HCT116 (cell line): ENCODE results near the gene PRR5L. TPM values are rescaled to one million over a fixed set of nuclear protein-coding genes. Genes with fewer than 3 reads are reported as not detected.
"Not testable (repeated sequence)": the region's sequence is repeated elsewhere in the genome, so short reads cannot be mapped to it uniquely, and the experiment has no call there.

ENCODE experiments used
- ATAC-seq: fragments of 200-7000 bp; cut with Tn5 transposase; 2 replicates; pipeline ENCODE4 v1.9.1; 2020; ENCODE audit warnings: mild to moderate bottlenecking, moderate library complexity
- BruUV-seq: library from RNA; stranded (reverse); fragments of 400-500 nt; replicated peaks from 2 replicates; lab custom pipeline; 2021; lab: Mats Ljungman, UMichigan
- CTCF ChIA-PET: fragments of 300-600 bp; sonication (Branson Sonifier 250); formaldehyde crosslinking; loops from one replicate; lab custom pipeline; 2021; ENCODE audit warnings: antibody characterized with exemption; lab: Charles Lee
- POLR2A ChIA-PET: fragments of 300-600, 350-600 bp; sonication (Branson Sonifier 250); formaldehyde crosslinking; loops from one replicate; lab custom pipeline; 2021; ENCODE audit warnings: antibody characterized with exemption; lab: Charles Lee
- RAD21 ChIA-PET, 2 experiments: fragments of 300-600 bp; sonication (Branson Sonifier 250); formaldehyde crosslinking; loops; one replicate each; lab custom pipeline; 2023; ENCODE audit warnings: low total read pairs in 2 of 2; ENCODE audit not compliant: uncharacterized antibody in 2 of 2, unreplicated experiment in 2 of 2, low non-redundant PET in 1 of 2; lab: Charles Lee
- DNase-seq: peaks from one replicate; pipeline ENCODE4 v3.0.0-alpha.2; 2010; ENCODE audit warnings: low read depth, low spot score
- H2AFZ ChIP-seq: fragments of 200-600 bp; shearing (Covaris generic), sonication (generic); 2 replicates; pipeline ENCODE4 v1.6.1; 2017; ENCODE audit warnings: low read depth, mixed run types, mixed read lengths, antibody characterized with exemption, low read length; ENCODE audit not compliant: poor library complexity, severe bottlenecking
- H3K27ac ChIP-seq: 2 replicates; pipeline ENCODE4 v1.5.1; 2012; ENCODE audit warnings: low read depth, low read length
- H3K27me3 ChIP-seq: fragments of 200-600 bp; sonication (generic); 2 replicates; pipeline ENCODE4 v1.6.1; 2016; ENCODE audit warnings: mixed run types, low read length, mixed read lengths; ENCODE audit not compliant: insufficient read depth
- H3K36me3 ChIP-seq, 2 experiments: fragments of 200-500 bp in 1 of 2; fragments of 200-600 bp in 1 of 2; sonication (Bioruptor generic) in 1 of 2; sonication (generic) in 1 of 2; 2 replicates each; pipeline versions ENCODE4 v1.5.1 to v1.6.1; 2014 to 2016; ENCODE audit warnings: low read length in 2 of 2, inconsistent platforms in 1 of 2, mixed read lengths in 1 of 2, mixed run types in 1 of 2; ENCODE audit not compliant: insufficient read depth in 2 of 2, control insufficient read depth in 1 of 2
- H3K4me1 ChIP-seq, 2 experiments: fragments of 200-600 bp in 1 of 2; sonication (generic) in 1 of 2; 2 replicates each; pipeline versions ENCODE4 v1.5.1 to v1.6.1; 2012 to 2017; ENCODE audit warnings: low read length in 2 of 2, inconsistent platforms in 1 of 2, mild to moderate bottlenecking in 1 of 2, mixed read lengths in 1 of 2, mixed run types in 1 of 2, moderate library complexity in 1 of 2; ENCODE audit not compliant: insufficient read depth in 2 of 2, control insufficient read depth in 1 of 2
- H3K4me2 ChIP-seq: fragments of 200-600 bp; sonication (generic); 2 replicates; pipeline ENCODE4 v1.6.1; 2017; ENCODE audit warnings: mixed run types, low read length, mixed read lengths
- H3K4me3 ChIP-seq, 2 experiments: fragments of 200-600 bp in 1 of 2; sonication (generic) in 1 of 2; replicated peaks in 1 of 2; 2 replicates each; pipeline ENCODE4 v1.5.1; 2011 to 2016; ENCODE audit warnings: low read length in 2 of 2, control low read depth in 1 of 2, low read depth in 1 of 2, mild to moderate bottlenecking in 1 of 2, mixed read lengths in 1 of 2, mixed run types in 1 of 2
- H3K79me2 ChIP-seq: fragments of 200-600 bp; sonication (generic); 2 replicates; pipeline ENCODE4 v1.6.1; 2017; ENCODE audit warnings: mild to moderate bottlenecking, mixed run types, low read length, moderate library complexity, mixed read lengths; ENCODE audit not compliant: insufficient read depth
- H3K9ac ChIP-seq: fragments of 200-600 bp; sonication (generic); 2 replicates; pipeline ENCODE4 v1.6.1; 2016; ENCODE audit warnings: low read length, mixed read lengths
- H3K9me2 ChIP-seq: fragments of 200-600 bp; sonication (generic), shearing (Covaris generic); 2 replicates; pipeline ENCODE4 v1.6.1; 2017; ENCODE audit warnings: mixed run types, mild to moderate bottlenecking, moderate library complexity; ENCODE audit not compliant: insufficient read depth
- H3K9me3 ChIP-seq, 2 experiments: fragments of 200-500 bp in 1 of 2; fragments of 200-600 bp in 1 of 2; sonication (Bioruptor generic) in 1 of 2; sonication (generic) in 1 of 2; 2 replicates each; pipeline ENCODE4 v1.6.1; 2014 to 2017; ENCODE audit warnings: low read length in 2 of 2, mixed read lengths in 2 of 2, inconsistent platforms in 1 of 2, low read depth in 1 of 2, mild to moderate bottlenecking in 1 of 2, mixed run types in 1 of 2, moderate library complexity in 1 of 2; ENCODE audit not compliant: control insufficient read depth in 1 of 2, insufficient read depth in 1 of 2
- H4K20me1 ChIP-seq: fragments of 200-600 bp; sonication (generic), shearing (Covaris generic); 2 replicates; pipeline ENCODE4 v1.6.1; 2017; ENCODE audit warnings: mixed run types, mild to moderate bottlenecking, moderate library complexity; ENCODE audit not compliant: insufficient read depth
- CEBPB ChIP-seq: IDR thresholded peaks from 2 replicates; pipeline ENCODE4 v1.6.1; 2012; ENCODE audit warnings: low read depth
- EGR1 ChIP-seq: IDR thresholded peaks from 2 replicates; pipeline ENCODE4 v1.6.1; 2012; ENCODE audit warnings: low read depth
- ELF1 ChIP-seq: IDR thresholded peaks from 2 replicates; pipeline ENCODE4 v1.6.1; 2012; ENCODE audit warnings: low read depth, borderline replicate concordance
- JUND ChIP-seq: IDR thresholded peaks from 2 replicates; pipeline ENCODE4 v1.6.1; 2012
- RAD21 ChIP-seq: IDR thresholded peaks from 2 replicates; pipeline ENCODE4 v1.6.1; 2012; ENCODE audit warnings: low read depth, mild to moderate bottlenecking
- SP1 ChIP-seq: IDR thresholded peaks from 2 replicates; pipeline ENCODE4 v1.6.1; 2012; ENCODE audit warnings: low read depth
- ZFX ChIP-seq: fragments of 450-650 bp; IDR thresholded peaks from 2 replicates; pipeline ENCODE4 v1.6.1; 2017
- ZNF274 ChIP-seq: fragments of 200-500 bp; sonication (Bioruptor generic); IDR thresholded peaks from 2 replicates; pipeline ENCODE4 v1.6.1; 2014; ENCODE audit warnings: mild to moderate bottlenecking, low read depth, low read length, inconsistent platforms
- intact Hi-C: fragments of 100-400 bp; cut with micrococcal nuclease; formaldehyde crosslinking; loops from 2 replicates; pipeline ENCODE4 v1.10.0; 2022
- total RNA-seq: library from RNA; stranded (reverse); gene quantifications from one replicate; pipeline ENCODE4 v1.2.1, GENCODE V29; 2021; ENCODE audit not compliant: unreplicated experiment
- TF ChIP-seq, protein P1 (sequence below): IDR thresholded peaks from 2 replicates; pipeline ENCODE4 v1.6.1; 2012

The PRR5L gene
- total RNA-seq, 1 experiment from 2014 or later: 0.47 TPM

DNA sequence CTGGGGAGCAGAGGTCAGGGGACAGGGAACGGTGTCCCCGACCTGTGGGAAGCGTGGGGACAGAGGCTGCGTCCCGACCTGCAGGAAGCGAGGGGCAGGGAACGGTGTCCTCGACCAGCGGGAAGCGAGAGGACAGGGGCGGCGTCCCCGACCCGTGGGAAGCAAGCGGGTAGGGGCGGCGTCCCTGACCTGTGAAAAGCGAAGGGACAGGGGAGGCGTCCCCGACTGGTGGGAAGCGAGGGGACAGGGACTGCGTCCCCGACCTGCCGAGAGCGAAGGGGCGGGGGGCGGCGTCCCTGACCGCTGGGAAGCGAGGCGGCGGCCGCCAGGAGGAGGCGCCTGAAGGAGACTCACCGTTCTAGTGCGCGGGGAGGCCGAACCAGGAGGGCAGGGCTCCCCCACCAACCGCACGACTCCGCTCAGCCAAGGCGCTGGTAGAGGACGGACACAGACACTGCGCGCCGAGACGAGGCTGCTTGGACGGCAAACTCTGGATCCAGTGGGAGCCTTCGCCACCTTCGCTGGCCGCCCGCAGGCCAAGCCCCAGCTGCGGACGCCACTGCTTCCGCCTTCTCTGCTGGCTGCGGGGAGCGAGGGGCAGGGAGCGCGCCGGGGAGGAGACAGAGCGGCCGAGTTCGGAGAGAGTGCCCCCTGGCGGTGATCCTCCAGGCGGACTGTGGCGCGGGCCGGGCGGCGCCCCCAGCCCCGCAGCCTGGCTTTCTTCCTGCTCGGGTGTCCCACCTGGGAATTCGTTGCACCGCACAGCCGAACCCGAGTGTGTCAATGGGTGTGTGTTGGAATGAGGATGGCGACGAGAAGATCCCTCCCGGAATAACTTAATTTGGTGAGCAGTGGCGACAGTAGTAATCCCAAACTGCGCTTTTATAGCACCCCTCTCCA is 213.9 kb downstream of the PRR5L start, which contains the start of gene TRAF6 (continued):
- TF ChIP-seq ZNF274 (no peak), EGR1 (no peak), RAD21 (no peak), ELF1 (peak; percentile 93), SP1 (no peak)
- TF ChIP-seq, protein P1, sequence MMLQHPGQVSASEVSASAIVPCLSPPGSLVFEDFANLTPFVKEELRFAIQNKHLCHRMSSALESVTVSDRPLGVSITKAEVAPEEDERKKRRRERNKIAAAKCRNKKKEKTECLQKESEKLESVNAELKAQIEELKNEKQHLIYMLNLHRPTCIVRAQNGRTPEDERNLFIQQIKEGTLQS: no peak

DNA sequence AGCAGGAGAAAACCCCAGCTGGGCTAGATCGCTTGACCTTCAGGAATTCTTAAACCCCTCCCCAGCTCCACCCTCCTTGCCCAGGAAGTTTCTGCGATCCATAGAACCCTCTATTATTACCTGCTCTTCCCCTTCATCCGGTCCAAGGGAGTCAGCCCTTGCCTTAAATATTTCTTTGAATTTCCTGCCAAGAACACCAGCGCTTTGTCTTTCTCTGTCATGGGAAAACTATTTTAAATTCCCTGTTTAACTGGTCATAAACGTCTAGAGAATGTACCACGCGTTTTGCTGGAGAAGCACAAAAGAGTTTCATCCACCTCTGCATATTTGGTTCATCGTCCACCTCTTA is 214.5 kb downstream of the PRR5L start:
- no peak for DNase-seq

DNA sequence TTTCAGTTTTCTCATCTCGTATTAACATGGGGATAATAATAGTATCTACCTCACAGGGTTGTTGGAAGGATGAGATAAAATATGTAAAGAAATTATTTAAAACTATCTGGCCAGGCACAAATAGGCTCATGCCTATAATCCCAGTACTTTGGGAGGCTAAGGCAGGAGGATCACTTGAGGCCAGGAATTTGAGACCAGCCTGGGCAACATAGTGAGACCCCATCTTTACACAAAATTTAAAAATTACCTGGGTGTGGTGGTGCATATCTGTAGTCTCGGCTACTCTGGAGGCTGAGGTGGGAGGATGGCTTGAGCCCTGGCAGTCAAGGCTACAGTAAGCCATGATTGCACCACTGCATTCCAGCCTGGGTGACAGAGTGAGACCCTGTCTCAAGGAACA is 215.0 kb downstream of the PRR5L start:
- intact Hi-C loops: loop anchor here (2.0 kb wide), 1 partner anchor 30 kb away; no protein-coding TSS in a partner anchor
- H3K36me3 ChIP-seq, POLR2A ChIA-PET, H4K20me1 ChIP-seq, H3K9me3 ChIP-seq, H3K27me3 ChIP-seq, ATAC-seq, BruUV-seq, H3K9ac ChIP-seq, DNase-seq, H3K27ac ChIP-seq, H3K9me2 ChIP-seq: not testable (repeated sequence)
- RAD21 ChIA-PET: interaction anchor here in 1 of 2 experiments (0.8 kb wide), 1 partner anchor 30 kb away, joined by 3 read pairs; no protein-coding TSS in a partner anchor
- H3K4me2 ChIP-seq: peak overlapping the region; percentile 74
- H3K4me1 ChIP-seq: peaks cover 0 to 12% of the 10 kb centered on the region in 2 experiments; a peak in 1 of 4 replicates
- CTCF ChIA-PET: interaction anchor here (1.4 to 1.7 kb wide), 2 partner anchors 18 to 30 kb away, joined by 5 to 9 read pairs; no protein-coding TSS in a partner anchor
- H2AFZ ChIP-seq: peak overlapping the region; percentile 89
- peak overlapping the region; percentile 94 to 95 for H3K4me3 ChIP-seq
- H3K79me2 ChIP-seq: peaks cover 24% of the 10 kb centered on the region

More for the DNA sequence above, 214.5 kb downstream of the PRR5L start:
- Histone ChIP-seq H2AFZ (peak overlapping the region; percentile 89), H3K36me3 (no peaks in the 10 kb centered on the region; a peak in 1 of 4 replicates), H3K9me2 (no peaks in the 10 kb centered on the region), H3K9ac (peak overlapping the region; percentile 84), H3K4me1 (peaks cover 0 to 12% of the 10 kb centered on the region in 2 experiments; a peak in 1 of 4 replicates), H3K27me3 (no peaks in the 10 kb centered on the region), H3K9me3 (no peaks in the 10 kb centered on the region), H4K20me1 (no peaks in the 10 kb centered on the region), H3K4me3 (peak overlapping the region; percentile 94 to 95), H3K79me2 (peaks cover 24% of the 10 kb centered on the region), H3K4me2 (peak overlapping the region; percentile 74), H3K27ac (no peak overlapping the region)
- no peak for TF ChIP-seq CEBPB
- no peak for TF ChIP-seq JUND
- no peak for TF ChIP-seq ZFX
- TF ChIP-seq SP1: no peak
- ATAC-seq: peak; percentile 40
- POLR2A ChIA-PET: interaction anchor here (0.8 kb wide), 1 partner anchor 9 kb away, joined by 3 read pairs; no protein-coding TSS in a partner anchor
- RAD21 ChIA-PET: interaction anchor here in 1 of 2 experiments (0.8 kb wide), 1 partner anchor 30 kb away, joined by 3 read pairs; no protein-coding TSS in a partner anchor
- intact Hi-C loops: loop anchor here (2.0 kb wide), 1 partner anchor 30 kb away; no protein-coding TSS in a partner anchor
- no TSS peak for BruUV-seq
- CTCF ChIA-PET: interaction anchor here (1.4 to 1.7 kb wide), 2 partner anchors 18 to 31 kb away, joined by 5 to 9 read pairs; no protein-coding TSS in a partner anchor
